Esophagus muscularis mucosa (tissue), 4 donors: ENCODE results near the gene UBE2D1. TPM values are rescaled to one million over a fixed set of nuclear protein-coding genes. Genes with fewer than 3 reads are reported as not detected.

Source experiments
- DNase-seq: peaks from one replicate; pipeline ENCODE4 v3.0.0-alpha.2; 2017; ENCODE audit errors: extremely low spot score
- H3K27ac ChIP-seq, 4 donors: fragments of 200-600 bp; sonication (generic); replicated peaks in 1 of 4; 1 replicate in 3 of 4; 2 replicates in 1 of 4; pipeline ENCODE4 v1.5.1; 2016 to 2019; ENCODE audit warnings: mild to moderate bottlenecking in 1 of 4
- H3K27me3 ChIP-seq, 4 donors: fragments of 200-600 bp; sonication (generic); one replicate each; pipeline versions ENCODE4 v1.5.1 to v1.6.0; 2016 to 2019
- H3K36me3 ChIP-seq, 4 donors: fragments of 200-600 bp; sonication (generic); one replicate each; pipeline ENCODE4 v1.5.1; 2016 to 2019
- H3K4me1 ChIP-seq, 4 donors: fragments of 200-600 bp; sonication (generic); one replicate each; pipeline ENCODE4 v1.5.1; 2016 to 2019
- H3K4me3 ChIP-seq, 4 donors: fragments of 200-600 bp; sonication (generic); 1 replicate in 2 of 4; 2 replicates in 2 of 4; pipeline ENCODE4 v1.5.1; 2016 to 2019; ENCODE audit warnings: mild to moderate bottlenecking in 4 of 4, moderate library complexity in 1 of 4
- H3K9me3 ChIP-seq, 4 donors: fragments of 200-600 bp; sonication (generic); 1 replicate in 3 of 4; 2 replicates in 1 of 4; pipeline ENCODE4 v1.5.1; 2016 to 2019
- CTCF ChIP-seq, 3 experiments: fragments of 200-600 bp in 2 of 3; fragments of 450-650 bp in 1 of 3; sonication (generic) in 2 of 3; IDR thresholded peaks; one replicate each; pipeline ENCODE4 v1.5.1; 2017 to 2019; ENCODE audit warnings: antibody characterized with exemption in 3 of 3, mild to moderate bottlenecking in 2 of 3, moderate library complexity in 1 of 3
- EP300 ChIP-seq: sonication (generic); formaldehyde crosslinking; IDR thresholded peaks from one replicate; pipeline ENCODE4 v1.6.1; 2017; ENCODE audit warnings: antibody characterized with exemption
- POLR2A ChIP-seq: fragments of 450-650 bp; IDR thresholded peaks from one replicate; pipeline ENCODE4 v1.6.1; 2017; ENCODE audit warnings: antibody characterized with exemption, moderate library complexity, mild to moderate bottlenecking, low read depth
- POLR2AphosphoS5 ChIP-seq, 2 donors: sonication (generic); formaldehyde crosslinking; IDR thresholded peaks; one replicate each; pipeline ENCODE4 v1.6.1; 2017; ENCODE audit warnings: antibody characterized with exemption in 2 of 2
- WGBS: methylation state at CpG from one replicate; pipeline ENCODE4 v1.1.5; 2018; 5-methylcytosine and 5-hydroxymethylcytosine counted together
- intact Hi-C: fragments of 100-400 bp; cut with DNase I; formaldehyde crosslinking; loops from one replicate; pipeline ENCODE4 v1.15.1; 2023
- total RNA-seq, 4 donors: library from RNA; depleted of rRNA; stranded (reverse); fragments of >200 nt; gene quantifications; one replicate each; pipeline versions ENCODE4 v1.1.0 to v1.2.1, GENCODE V29; 2016

Gene UBE2D1
- total RNA-seq, 4 donors from 2014 or later, result 11.5 to 17.4 (median 15.3) TPM

DNA sequence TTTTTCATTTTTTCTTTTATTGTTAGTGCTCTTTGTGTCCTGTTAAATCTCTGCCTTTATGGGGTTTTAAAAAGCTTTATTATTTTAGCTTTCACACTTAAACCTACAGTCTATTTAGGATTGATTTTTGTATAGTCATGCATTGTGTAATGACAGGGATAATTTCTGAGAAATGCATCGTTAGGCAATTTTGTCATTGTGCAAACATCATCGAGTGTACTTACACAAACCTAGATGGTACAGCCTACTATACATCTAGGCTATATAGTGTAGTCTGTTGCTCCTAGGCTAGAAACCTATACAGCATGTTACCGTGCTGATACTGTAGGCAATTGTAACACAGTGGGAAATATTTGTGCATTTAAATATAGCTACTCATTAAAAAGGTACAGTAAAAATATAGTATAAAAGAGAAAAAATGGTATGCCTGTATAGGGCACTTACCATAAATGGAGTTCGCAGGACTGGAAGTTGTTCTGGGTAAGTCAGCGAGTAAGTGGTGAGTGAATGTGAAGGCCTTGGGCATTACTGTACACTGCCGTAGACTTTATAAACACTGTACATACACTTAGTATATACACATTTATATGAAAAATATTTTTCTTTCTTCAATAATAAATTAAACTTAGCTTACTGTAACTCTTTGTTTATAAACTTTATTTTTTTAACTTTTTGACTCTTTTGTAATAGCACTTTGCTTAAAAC lies 16.0 kb downstream of the UBE2D1 start:
- Histone ChIP-seq H3K36me3 (no peaks in the 10 kb centered on the region), H3K27me3 (no peaks in the 10 kb centered on the region), H3K9me3 (no peaks in the 10 kb centered on the region), H3K4me3 (no peak overlapping the region), H3K4me1 (peaks cover 12 to 21% (median 17%) of the 10 kb centered on the region in 4 donors), H3K27ac (no peak overlapping the region)
- intact Hi-C loops, result no loop called here
- WGBS, result 87% methylated on average over 6 of the region's 6 CpGs
- no peak for DNase-seq
- TF ChIP-seq POLR2AphosphoS5 (IDR thresholded peaks at IDR 0.05), result no peak
- no peak for TF ChIP-seq EP300
- no peak for TF ChIP-seq POLR2A
- TF ChIP-seq CTCF (IDR thresholded peaks at IDR 0.05), result no peak

DNA sequence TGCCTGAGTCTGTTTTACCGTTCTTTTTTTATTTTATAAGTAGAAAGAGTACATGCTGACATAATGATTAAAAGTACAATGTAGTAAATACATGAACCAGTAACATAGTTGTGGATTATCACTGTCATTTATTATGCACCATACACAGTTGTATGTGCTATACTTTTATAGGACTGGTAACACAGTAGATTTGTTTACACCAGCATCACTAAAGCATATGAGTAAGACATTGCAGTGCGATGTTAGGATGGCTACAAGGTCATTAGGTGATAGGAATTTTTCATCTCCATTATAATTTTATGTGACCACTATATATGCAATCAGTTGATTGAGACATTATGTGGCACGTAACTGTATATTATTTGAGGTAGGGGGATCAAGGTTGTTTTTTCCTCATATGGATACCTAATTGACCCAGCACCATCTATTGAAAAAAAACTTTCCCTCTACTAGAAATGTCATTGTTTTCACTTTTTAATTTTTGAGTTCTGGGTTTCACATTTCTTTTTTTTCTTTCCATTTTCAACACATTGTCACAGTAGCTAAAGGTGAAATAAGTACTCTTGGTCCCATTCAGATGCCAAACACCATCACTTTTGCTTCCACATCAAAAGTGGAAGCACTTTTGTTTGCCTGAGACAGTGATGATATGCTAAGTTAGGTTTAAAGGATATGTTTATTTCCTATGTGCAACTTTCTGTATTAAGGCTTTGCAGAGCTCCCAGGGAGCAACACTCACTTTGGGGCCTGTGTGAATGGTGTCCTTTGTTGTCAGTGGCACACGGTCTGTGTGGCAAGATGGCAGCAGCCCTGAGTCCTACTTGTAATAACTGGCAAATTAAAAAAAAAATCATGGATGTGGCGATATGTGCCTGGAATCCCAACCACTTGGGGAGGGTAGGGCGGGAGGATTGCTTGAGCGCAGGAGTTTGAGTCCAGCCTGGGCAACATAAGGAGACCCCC lies 17.1 kb downstream of the UBE2D1 start:
- H3K36me3 ChIP-seq, result no peaks in the 10 kb centered on the region
- DNase-seq, result no peak
- 96% methylated on average over 7 of the region's 7 CpGs for WGBS
- intact Hi-C loops, result no loop called here
- H3K4me3 ChIP-seq, result no peak overlapping the region
- peaks cover 16 to 26% (median 22%) of the 10 kb centered on the region in 4 donors for H3K4me1 ChIP-seq
- TF ChIP-seq EP300, result no peak
- TF ChIP-seq POLR2A, result no peak
- TF ChIP-seq CTCF (IDR thresholded peaks at IDR 0.05), result no peak
- no peak for TF ChIP-seq POLR2AphosphoS5 (IDR thresholded peaks at IDR 0.05)
- H3K9me3 ChIP-seq, result no peaks in the 10 kb centered on the region
- H3K27me3 ChIP-seq, result no peaks in the 10 kb centered on the region
- H3K27ac ChIP-seq, result no peak overlapping the region

DNA sequence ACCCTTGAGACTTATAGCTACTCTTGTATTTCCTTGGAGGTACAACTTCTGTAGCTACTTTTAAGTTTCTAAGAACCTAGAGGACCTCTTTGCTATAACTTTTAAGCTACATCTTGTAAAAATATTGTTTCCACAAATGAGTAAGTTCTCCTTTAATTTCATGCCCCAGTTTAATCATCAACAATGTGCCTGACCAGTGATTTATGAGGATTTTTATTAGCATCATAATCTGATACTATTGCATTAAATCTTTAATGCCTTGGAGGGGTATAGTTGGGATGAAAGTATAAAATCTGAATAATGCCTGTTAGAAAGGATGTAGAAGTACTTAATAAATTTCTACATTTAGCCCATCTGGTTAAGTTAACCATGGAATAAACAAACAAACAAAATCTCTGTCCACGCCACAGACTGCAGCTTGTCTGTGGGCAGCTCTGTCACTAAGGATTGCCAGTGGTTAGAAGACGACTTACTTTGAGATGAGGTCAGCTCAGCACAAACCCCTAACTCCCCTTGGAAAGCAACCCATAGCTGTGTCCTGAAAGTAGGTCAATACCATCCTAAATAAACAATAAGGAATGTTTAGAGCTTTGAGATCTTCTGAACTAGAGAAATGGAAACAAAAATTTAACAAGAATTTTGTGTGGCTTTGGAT lies 18.3 kb downstream of the UBE2D1 start:
- H3K9me3 ChIP-seq, result no peaks in the 10 kb centered on the region
- TF ChIP-seq POLR2AphosphoS5 (IDR thresholded peaks at IDR 0.05) (no peak), POLR2A (no peak), EP300 (no peak), CTCF (IDR thresholded peaks at IDR 0.05) (no peak)
- DNase-seq, result no peak
- H3K4me3 ChIP-seq, result no peak overlapping the region
- H3K36me3 ChIP-seq, result no peaks in the 10 kb centered on the region
- H3K27me3 ChIP-seq, result no peaks in the 10 kb centered on the region
- no peak overlapping the region for H3K27ac ChIP-seq
- WGBS, result 71% methylated on average over 2 of the region's 2 CpGs
- H3K4me1 ChIP-seq, result peaks cover 16 to 32% (median 25%) of the 10 kb centered on the region in 4 donors
- intact Hi-C loops, result no loop called here

- no peak for DNase-seq
- Histone ChIP-seq H3K36me3 (peaks cover 0 to 2% (median 0%) of the 10 kb centered on the region in 4 donors), H3K4me3 (no peak overlapping the region), H3K9me3 (no peaks in the 10 kb centered on the region), H3K27ac (no peak overlapping the region), H3K27me3 (no peaks in the 10 kb centered on the region), H3K4me1 (peaks cover 13 to 37% (median 33%) of the 10 kb centered on the region in 4 donors)
- WGBS, result 52% methylated on average over 2 of the region's 2 CpGs
- TF ChIP-seq POLR2AphosphoS5 (IDR thresholded peaks at IDR 0.05) (no peak), EP300 (no peak), CTCF (IDR thresholded peaks at IDR 0.05) (no peak), POLR2A (no peak)
- intact Hi-C loops, result no loop called here
Measured at GRCh38 chr10:58356756-58357155, 21.9 kb downstream of the UBE2D1 start.
